Tibial nerve (tissue), 4 donors: ENCODE measurements around the gene ALDH8A1. TPM values are rescaled to one million over a fixed set of nuclear protein-coding genes. Genes with fewer than 3 reads are reported as not detected.

Source experiments
- DNase-seq, 2 donors: peaks; one replicate each; pipeline ENCODE4 v3.0.0-alpha.2; 2019; ENCODE audit warnings: low spot score in 2 of 2
- H3K27ac ChIP-seq, 4 donors: fragments of 200-600 bp; sonication (generic) in 3 of 4; one replicate each; pipeline ENCODE4 v1.5.1; 2017 to 2019; ENCODE audit warnings: mild to moderate bottlenecking in 1 of 4
- H3K27me3 ChIP-seq, 2 donors: fragments of 200-600 bp; sonication (generic) in 1 of 2; one replicate each; pipeline versions ENCODE4 v1.5.1 to v1.6.0; 2017 to 2019
- H3K36me3 ChIP-seq, 3 donors: fragments of 200-600 bp; sonication (generic); one replicate each; pipeline ENCODE4 v1.5.1; 2018 to 2019
- H3K4me1 ChIP-seq, 4 donors: fragments of 200-600 bp; sonication (generic) in 3 of 4; one replicate each; pipeline ENCODE4 v1.5.1; 2017 to 2019
- H3K4me3 ChIP-seq, 4 donors: fragments of 200-600 bp; sonication (generic) in 3 of 4; one replicate each; pipeline ENCODE4 v1.5.1; 2017 to 2019; ENCODE audit warnings: mild to moderate bottlenecking in 1 of 4, moderate library complexity in 1 of 4
- H3K9me3 ChIP-seq, 4 donors: fragments of 200-600 bp; sonication (generic) in 3 of 4; one replicate each; pipeline ENCODE4 v1.5.1; 2017 to 2019
- CTCF ChIP-seq, 5 experiments: fragments of 200-600 bp in 3 of 5; fragments of 450-650 bp in 2 of 5; sonication (generic) in 3 of 5; IDR thresholded peaks; one replicate each; pipeline ENCODE4 v1.5.1; 2016 to 2019; ENCODE audit warnings: antibody characterized with exemption in 5 of 5, mild to moderate bottlenecking in 3 of 5, moderate library complexity in 2 of 5
- EP300 ChIP-seq, 2 donors: sonication (generic); formaldehyde crosslinking; IDR thresholded peaks; one replicate each; pipeline ENCODE4 v1.6.1; 2017; ENCODE audit warnings: antibody characterized with exemption in 2 of 2, mild to moderate bottlenecking in 1 of 2
- POLR2A ChIP-seq, 2 donors: fragments of 450-650 bp; IDR thresholded peaks; one replicate each; pipeline ENCODE4 v1.6.1; 2017; ENCODE audit warnings: antibody characterized with exemption in 2 of 2, mild to moderate bottlenecking in 2 of 2, moderate library complexity in 2 of 2
- WGBS, 2 donors: methylation state at CpG; one replicate each; pipeline ENCODE4 v1.1.5; 2018; 5-methylcytosine and 5-hydroxymethylcytosine counted together
- total RNA-seq, 4 donors: library from RNA; depleted of rRNA; stranded (reverse); fragments of >200 nt; gene quantifications; one replicate each; pipeline ENCODE4 v1.1.0, GENCODE V29; 2016

The ALDH8A1 gene
- total RNA-seq, 4 donors from 2014 or later, result 0.90 to 4.2 (median 2.3) TPM

DNA sequence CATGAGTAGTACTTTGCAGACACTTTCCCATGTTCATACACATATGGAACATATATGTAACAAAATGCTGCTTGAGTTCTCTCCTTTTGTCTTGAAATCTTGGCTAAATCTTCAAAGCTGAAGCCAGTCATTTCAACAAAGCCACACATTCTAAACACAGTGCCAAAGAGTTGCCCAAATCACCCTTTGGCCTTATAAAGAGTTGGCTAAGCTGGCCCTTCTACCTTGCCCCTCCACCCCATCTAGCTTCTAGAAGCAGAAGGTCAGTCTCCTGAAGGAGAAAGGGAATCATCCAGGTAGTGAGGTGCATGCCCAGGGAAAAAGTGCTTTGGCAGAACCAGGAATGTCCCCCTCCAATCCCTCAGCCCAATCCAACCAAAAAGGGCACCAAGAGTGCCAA is 58.3 kb downstream of the ALDH8A1 start:
- Histone ChIP-seq H3K36me3 (no peaks in the 10 kb centered on the region), H3K27me3 (no peaks in the 10 kb centered on the region), H3K9me3 (peaks cover 0 to 13% (median 0%) of the 10 kb centered on the region in 4 donors), H3K27ac (no peak overlapping the region), H3K4me3 (no peak overlapping the region), H3K4me1 (no peaks in the 10 kb centered on the region)
- TF ChIP-seq CTCF (IDR thresholded peaks at IDR 0.05), result no peak
- TF ChIP-seq POLR2A (IDR thresholded peaks at IDR 0.05), result no peak
- no peak for TF ChIP-seq EP300 (IDR thresholded peaks at IDR 0.05)
- no peak for DNase-seq

DNA sequence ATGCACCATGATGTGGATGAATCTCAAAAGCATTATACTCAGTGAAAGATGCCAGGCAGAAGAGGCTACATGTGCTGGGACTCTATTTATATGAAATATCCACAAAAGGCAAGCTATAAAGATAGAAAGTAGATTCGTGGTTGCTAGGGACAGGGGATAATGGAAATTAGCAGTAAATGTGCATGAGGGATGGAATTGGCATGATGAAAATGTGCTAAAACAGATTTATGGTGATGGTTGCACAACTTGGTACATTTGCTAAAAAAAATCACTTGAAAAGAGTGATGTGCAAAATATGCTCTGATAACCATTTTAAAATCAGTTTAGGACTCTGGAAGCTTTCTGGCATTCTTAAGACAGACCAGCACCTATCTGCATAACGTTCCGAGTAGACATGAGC is 61.6 kb downstream of the ALDH8A1 start:
- H3K9me3 ChIP-seq, result peaks cover 0 to 13% (median 0%) of the 10 kb centered on the region in 4 donors
- WGBS, 2 donors, result 52 to 73% methylated on average over 3 of the region's 3 CpGs
- TF ChIP-seq EP300 (IDR thresholded peaks at IDR 0.05), result no peak
- no peak for TF ChIP-seq POLR2A (IDR thresholded peaks at IDR 0.05)
- TF ChIP-seq CTCF (IDR thresholded peaks at IDR 0.05), result no peak
- no peaks in the 10 kb centered on the region for H3K36me3 ChIP-seq
- no peak overlapping the region for H3K4me3 ChIP-seq
- H3K27me3 ChIP-seq, result no peaks in the 10 kb centered on the region
- DNase-seq, result no peak
- no peak overlapping the region for H3K27ac ChIP-seq
- no peaks in the 10 kb centered on the region for H3K4me1 ChIP-seq

DNA sequence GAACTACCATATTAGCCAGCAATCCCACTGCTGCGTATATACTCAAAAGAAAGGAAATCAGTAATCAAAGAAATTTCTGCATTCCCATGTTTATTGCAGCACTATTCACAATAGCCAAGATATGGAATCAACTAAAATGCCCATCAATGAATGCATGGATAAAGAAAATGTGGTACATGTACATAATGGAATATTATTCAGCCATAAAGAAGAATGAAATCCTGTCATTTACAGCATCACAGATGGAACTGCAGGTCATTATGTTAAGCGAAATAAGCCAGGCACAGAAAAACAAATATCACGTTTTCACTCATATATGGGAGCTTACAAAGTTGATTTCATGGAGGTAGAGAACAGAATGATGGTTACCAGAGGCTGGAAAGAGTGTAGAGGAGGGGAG is 65.1 kb downstream of the ALDH8A1 start:
- DNase-seq, result no peak
- H3K4me3 ChIP-seq, result no peak overlapping the region
- no peaks in the 10 kb centered on the region for H3K36me3 ChIP-seq
- no peaks in the 10 kb centered on the region for H3K27me3 ChIP-seq
- WGBS, 2 donors, result 90 to 96% methylated on average over 3 of the region's 3 CpGs
- peaks cover 0 to 7% (median 0%) of the 10 kb centered on the region in 4 donors for H3K4me1 ChIP-seq
- TF ChIP-seq POLR2A (IDR thresholded peaks at IDR 0.05) (no peak), EP300 (IDR thresholded peaks at IDR 0.05) (no peak)
- H3K27ac ChIP-seq, result no peak overlapping the region
- H3K9me3 ChIP-seq, result no peaks in the 10 kb centered on the region

DNA sequence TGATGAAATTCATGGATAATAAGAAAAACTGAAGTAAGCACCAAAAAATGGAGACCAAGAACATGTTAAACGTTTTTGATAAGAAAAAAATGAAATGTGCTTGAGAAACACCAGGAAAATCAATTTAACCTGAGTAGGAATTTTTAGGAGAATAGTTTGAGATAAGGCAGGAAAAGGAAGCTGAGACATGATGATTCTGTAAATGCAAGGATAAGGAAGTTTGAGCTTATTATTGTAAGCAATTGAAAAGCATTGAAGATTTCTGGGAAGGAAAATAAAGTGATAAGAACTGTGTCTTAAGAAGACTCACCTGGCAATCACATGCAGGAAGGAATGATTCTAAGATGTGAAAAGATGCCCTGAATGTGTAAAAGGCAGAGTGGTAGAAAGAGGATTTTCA is 66.6 kb downstream of the ALDH8A1 start:
- H3K4me3 ChIP-seq, result no peak overlapping the region
- peaks cover 0 to 7% (median 0%) of the 10 kb centered on the region in 4 donors for H3K4me1 ChIP-seq
- TF ChIP-seq POLR2A (IDR thresholded peaks at IDR 0.05) (no peak), CTCF (IDR thresholded peaks at IDR 0.05) (no peak), EP300 (IDR thresholded peaks at IDR 0.05) (no peak)
- H3K27me3 ChIP-seq, result no peaks in the 10 kb centered on the region
- WGBS, 2 donors, result 48 to 54% methylated on average over 1 of the region's 1 CpG
- H3K36me3 ChIP-seq, result no peaks in the 10 kb centered on the region
- no peak overlapping the region for H3K27ac ChIP-seq
- no peak for DNase-seq
- no peaks in the 10 kb centered on the region for H3K9me3 ChIP-seq

GRCh38 chr6:134882426-134883038 is 67.4 kb downstream of the ALDH8A1 start:
- Histone ChIP-seq H3K36me3 (no peaks in the 10 kb centered on the region), H3K27ac (no peak overlapping the region), H3K4me1 (peaks cover 0 to 7% (median 0%) of the 10 kb centered on the region in 4 donors), H3K27me3 (no peaks in the 10 kb centered on the region), H3K9me3 (no peaks in the 10 kb centered on the region), H3K4me3 (no peak overlapping the region)
- WGBS, 2 donors, result 6 to 8% methylated on average over 10 of the region's 10 CpGs
- TF ChIP-seq POLR2A (IDR thresholded peaks at IDR 0.05) (no peak), EP300 (IDR thresholded peaks at IDR 0.05) (peak in 1 of 2 donors; percentile 31), CTCF (IDR thresholded peaks at IDR 0.05) (peak; percentile 63 to 92 (median 85))
- peak; percentile 58 to 85 for DNase-seq
